CD4-positive, alpha-beta T cell (primary cell): ENCODE data around the gene PLGRKT. TPM values are rescaled to one million over a fixed set of nuclear protein-coding genes. Genes with fewer than 3 reads are reported as not detected.
A peak's percentile ranks its signal among the peaks of the same experiment; 100 is the strongest.
"Not testable (repeated sequence)": the region's sequence is repeated elsewhere in the genome, so short reads cannot be mapped to it uniquely, and the experiment has no call there.

Experiments
- ATAC-seq: fragments of 200-7000 bp; cut with Tn5 transposase; one replicate; pipeline ENCODE4 v1.10.0; 2022; ENCODE audit warnings: mild to moderate bottlenecking; ENCODE audit not compliant: poor library complexity
- CTCF ChIA-PET: fragments of 350-600 bp; sonication (Branson Sonifier 250); formaldehyde crosslinking; loops from one replicate; lab custom pipeline; 2021; ENCODE audit warnings: antibody characterized with exemption, inconsistent platforms; lab: Charles Lee
- POLR2A ChIA-PET: fragments of 350-600 bp; sonication (Branson Sonifier 250); formaldehyde crosslinking; loops from one replicate; lab custom pipeline; 2021; ENCODE audit warnings: antibody characterized with exemption, inconsistent platforms; lab: Charles Lee
- DNase-seq, 14 experiments: peaks; one replicate each; pipeline ENCODE4 v3.0.0-alpha.2; 2013 to 2020; ENCODE audit warnings: mixed read lengths in 2 of 14
- H3K27ac ChIP-seq, 2 donors: one replicate each; pipeline versions ENCODE4 v1.5.1 to v1.7.0; 2013; ENCODE audit warnings: low read length in 2 of 2, low read depth in 1 of 2, mild to moderate bottlenecking in 1 of 2
- H3K27me3 ChIP-seq, 2 experiments: 1 replicate in 1 of 2; 2 replicates in 1 of 2; pipeline versions ENCODE4 v1.6.1 to v1.7.0; 2013; ENCODE audit warnings: low read length in 2 of 2, control low read depth in 1 of 2, mild to moderate bottlenecking in 1 of 2, moderate library complexity in 1 of 2; ENCODE audit not compliant: insufficient read depth in 2 of 2, control insufficient read depth in 1 of 2
- H3K36me3 ChIP-seq: one replicate; pipeline ENCODE4 v1.6.1; 2013; ENCODE audit warnings: low read length, control low read depth; ENCODE audit not compliant: insufficient read depth
- H3K4me1 ChIP-seq: one replicate; pipeline ENCODE4 v1.6.1; 2013; ENCODE audit warnings: low read length, control low read depth; ENCODE audit not compliant: insufficient read depth
- H3K4me3 ChIP-seq: one replicate; pipeline ENCODE4 v1.5.1; 2013; ENCODE audit warnings: mild to moderate bottlenecking, low read length, moderate library complexity
- H3K9me3 ChIP-seq, 2 experiments: 1 replicate in 1 of 2; 2 replicates in 1 of 2; pipeline versions ENCODE4 v1.6.1 to v1.7.0; 2013; ENCODE audit warnings: low read length in 2 of 2, mild to moderate bottlenecking in 2 of 2, control low read depth in 1 of 2, moderate library complexity in 1 of 2; ENCODE audit not compliant: control insufficient read depth in 1 of 2, insufficient read depth in 1 of 2
- H3K27ac Mint-ChIP-seq: one replicate; pipeline ENCODE4 v1.8.0; 2020; ENCODE audit warnings: mixed read lengths
- H3K27me3 Mint-ChIP-seq: one replicate; pipeline ENCODE4 v1.8.0; 2021; ENCODE audit warnings: mixed read lengths
- H3K36me3 Mint-ChIP-seq: one replicate; pipeline ENCODE4 v1.8.0; 2021; ENCODE audit warnings: low read depth, mixed read lengths
- H3K4me1 Mint-ChIP-seq: one replicate; pipeline ENCODE4 v1.8.0; 2021; ENCODE audit warnings: low read depth, mixed read lengths
- H3K4me3 Mint-ChIP-seq: one replicate; pipeline ENCODE4 v1.8.0; 2020; ENCODE audit warnings: mild to moderate bottlenecking, mixed read lengths
- H3K9me3 Mint-ChIP-seq: one replicate; pipeline ENCODE4 v1.8.0; 2020; ENCODE audit warnings: mixed read lengths
- intact Hi-C, 2 experiments: fragments of 100-400 bp; cut with DNase I in 1 of 2; cut with micrococcal nuclease in 1 of 2; formaldehyde crosslinking; loops; one replicate each; pipeline versions ENCODE4 v1.15.1 to v1.9.0; 2023 to 2025; cut with DNase I, micrococcal nuclease
- total RNA-seq, 174 experiments: library from RNA in 2 of 174; stranded (reverse) in 2 of 174; gene quantifications; one replicate each; pipeline ENCODE4 v1.2.3 and lab custom pipeline; 2021 to 2026
- TF ChIP-seq, protein P1 (sequence below): fragments of 200-600 bp; IDR thresholded peaks from one replicate; pipeline ENCODE4 v1.8.0; 2022; ENCODE audit warnings: antibody characterized with exemption, mild to moderate bottlenecking

The PLGRKT gene
- total RNA-seq, 2 experiments from 2014 or later: 13.8 to 15.6 TPM

DNA sequence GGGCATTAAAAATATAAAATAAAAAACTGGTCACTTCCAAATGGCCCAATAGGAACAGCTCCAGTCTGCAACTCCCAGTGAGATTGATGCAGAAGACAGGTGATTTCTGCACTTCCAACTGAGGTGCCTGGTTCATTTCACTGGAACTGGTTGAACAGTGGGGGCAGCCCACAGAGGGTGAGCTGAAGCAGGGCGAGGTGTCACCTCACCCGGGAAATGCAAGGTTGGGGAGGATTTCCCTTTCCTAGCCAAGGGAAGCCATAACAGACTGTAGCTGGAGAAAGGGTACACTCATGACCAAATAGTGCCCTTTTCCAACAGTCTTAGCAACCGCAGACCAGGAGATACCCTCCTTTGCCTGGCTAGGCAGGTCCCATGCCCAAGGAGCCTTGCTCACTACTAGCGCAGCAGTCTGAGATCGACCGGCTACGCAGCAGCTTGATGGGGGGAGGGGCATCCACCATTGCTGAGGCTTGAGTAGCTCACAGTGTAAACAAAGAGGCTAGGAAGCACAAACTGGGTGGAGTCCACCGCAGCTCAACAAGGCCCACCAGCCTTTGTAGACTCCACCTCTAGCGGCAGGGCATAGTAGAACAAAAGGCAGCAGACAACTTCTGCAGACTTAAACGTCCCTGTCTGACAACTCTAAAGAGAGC lies 110.7 kb downstream of the PLGRKT start:
- no peaks in the 10 kb centered on the region for H3K27me3 ChIP-seq
- H3K9me3 ChIP-seq: no peaks in the 10 kb centered on the region
- intact Hi-C loops: no loop called here
- peaks cover 18% of the 10 kb centered on the region for H3K4me1 ChIP-seq
- peak overlapping the region; percentile 11 for H3K4me3 Mint-ChIP-seq
- TF ChIP-seq, protein P1, sequence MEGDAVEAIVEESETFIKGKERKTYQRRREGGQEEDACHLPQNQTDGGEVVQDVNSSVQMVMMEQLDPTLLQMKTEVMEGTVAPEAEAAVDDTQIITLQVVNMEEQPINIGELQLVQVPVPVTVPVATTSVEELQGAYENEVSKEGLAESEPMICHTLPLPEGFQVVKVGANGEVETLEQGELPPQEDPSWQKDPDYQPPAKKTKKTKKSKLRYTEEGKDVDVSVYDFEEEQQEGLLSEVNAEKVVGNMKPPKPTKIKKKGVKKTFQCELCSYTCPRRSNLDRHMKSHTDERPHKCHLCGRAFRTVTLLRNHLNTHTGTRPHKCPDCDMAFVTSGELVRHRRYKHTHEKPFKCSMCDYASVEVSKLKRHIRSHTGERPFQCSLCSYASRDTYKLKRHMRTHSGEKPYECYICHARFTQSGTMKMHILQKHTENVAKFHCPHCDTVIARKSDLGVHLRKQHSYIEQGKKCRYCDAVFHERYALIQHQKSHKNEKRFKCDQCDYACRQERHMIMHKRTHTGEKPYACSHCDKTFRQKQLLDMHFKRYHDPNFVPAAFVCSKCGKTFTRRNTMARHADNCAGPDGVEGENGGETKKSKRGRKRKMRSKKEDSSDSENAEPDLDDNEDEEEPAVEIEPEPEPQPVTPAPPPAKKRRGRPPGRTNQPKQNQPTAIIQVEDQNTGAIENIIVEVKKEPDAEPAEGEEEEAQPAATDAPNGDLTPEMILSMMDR: no peak
- H3K27ac ChIP-seq: peak overlapping the region in 1 of 2 donors; percentile 13
- H3K27me3 Mint-ChIP-seq: no peaks in the 10 kb centered on the region
- H3K27ac Mint-ChIP-seq: peak overlapping the region; percentile 51
- H3K36me3 ChIP-seq: no peaks in the 10 kb centered on the region
- ChIA-PET CTCF (no interaction called here), POLR2A (interaction anchor here (0.9 to 1.2 kb wide), 4 partner anchors 10 to 113 kb away, joined by 3 read pairs; no protein-coding TSS in a partner anchor)
- DNase-seq: peak in 9 of 14 experiments; percentile 9 to 82 (median 37)
- H3K4me3 ChIP-seq: no peak overlapping the region
- H3K36me3 Mint-ChIP-seq: peaks cover 68% of the 10 kb centered on the region
- peaks cover 2% of the 10 kb centered on the region for H3K9me3 Mint-ChIP-seq
- peak; percentile 84 for ATAC-seq
- H3K4me1 Mint-ChIP-seq: peaks cover 44% of the 10 kb centered on the region

DNA sequence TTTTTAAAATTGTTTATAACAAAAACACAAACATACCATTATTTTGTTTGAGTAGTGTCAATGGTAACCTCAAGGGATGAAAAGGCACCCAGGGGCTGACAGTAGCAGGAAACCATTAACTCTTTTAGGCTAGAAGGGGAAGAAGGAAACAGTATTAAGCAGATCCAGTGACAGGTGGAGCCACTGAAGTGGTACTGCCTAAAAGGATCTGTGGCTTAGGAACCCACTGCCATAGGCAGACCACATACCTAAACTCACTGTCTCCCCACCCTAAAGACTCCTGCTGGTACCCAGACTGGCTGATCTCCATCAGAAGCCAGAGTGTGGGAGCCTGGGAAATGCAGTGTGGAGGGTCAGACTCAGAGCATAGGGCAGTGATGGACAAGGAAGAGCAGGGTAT lies 111.5 kb downstream of the PLGRKT start:
- H3K4me1 Mint-ChIP-seq: peaks cover 52% of the 10 kb centered on the region
- intact Hi-C loops: no loop called here
- ATAC-seq: no peak

DNA sequence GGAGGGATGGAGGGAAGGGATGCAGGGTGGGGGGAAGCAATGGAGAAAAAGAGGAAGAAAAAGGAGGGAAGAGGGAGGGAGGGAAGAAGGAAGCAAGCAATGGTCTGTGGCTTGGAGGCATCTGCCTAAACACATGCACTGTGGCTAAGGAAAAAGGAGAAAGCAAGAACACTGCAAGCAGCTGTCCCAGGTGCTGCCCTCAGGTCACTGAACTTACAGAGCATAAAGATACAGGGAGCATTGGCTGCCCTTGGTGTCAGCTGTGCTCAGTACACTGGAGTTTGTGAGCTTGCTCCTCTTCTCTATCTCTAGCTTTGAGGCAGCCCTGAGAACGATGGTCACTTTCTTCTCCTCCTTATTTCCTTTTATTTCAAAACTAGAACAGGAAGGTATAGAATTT lies 116.1 kb downstream of the PLGRKT start:
- POLR2A ChIA-PET, DNase-seq, H3K36me3 ChIP-seq, H3K27me3 Mint-ChIP-seq, ATAC-seq, H3K9me3 Mint-ChIP-seq, H3K27ac Mint-ChIP-seq, H3K4me1 ChIP-seq, H3K4me3 Mint-ChIP-seq, H3K4me3 ChIP-seq, H3K9me3 ChIP-seq, H3K27ac ChIP-seq, H3K27me3 ChIP-seq: not testable (repeated sequence)
- CTCF ChIA-PET: interaction anchor here (0.6 to 1.4 kb wide), 2 partner anchors 12 to 15 kb away, joined by 3 to 4 read pairs; no protein-coding TSS in a partner anchor
- Mint-ChIP-seq H3K4me1 (peaks cover 27% of the 10 kb centered on the region), H3K36me3 (peaks cover 52% of the 10 kb centered on the region)
- intact Hi-C loops: loop anchor here in 1 of 2 experiments (1.0 kb wide), 1 partner anchor 12 kb away; no protein-coding TSS in a partner anchor

More for the DNA sequence above, 111.5 kb downstream of the PLGRKT start:
- H3K27me3 Mint-ChIP-seq: no peaks in the 10 kb centered on the region
- peaks cover 2% of the 10 kb centered on the region for H3K9me3 Mint-ChIP-seq
- TF ChIP-seq, protein P1: no peak
- peaks cover 68% of the 10 kb centered on the region for H3K36me3 Mint-ChIP-seq
- CTCF ChIA-PET: no interaction called here
- H3K9me3 ChIP-seq: no peaks in the 10 kb centered on the region
- POLR2A ChIA-PET: interaction anchor here (1.2 kb wide), 1 partner anchor 113 kb away, joined by 3 read pairs; no protein-coding TSS in a partner anchor
- H3K4me3 Mint-ChIP-seq: no peak overlapping the region
- no peaks in the 10 kb centered on the region for H3K27me3 ChIP-seq
- no peak overlapping the region for H3K27ac ChIP-seq
- H3K4me3 ChIP-seq: no peak overlapping the region
- H3K27ac Mint-ChIP-seq: peak overlapping the region; percentile 51
- peaks cover 18% of the 10 kb centered on the region for H3K4me1 ChIP-seq
- DNase-seq: no peak
- no peaks in the 10 kb centered on the region for H3K36me3 ChIP-seq
